H1 (cell line): ENCODE measurements around the gene DUSP7. TPM values are rescaled to one million over a fixed set of nuclear protein-coding genes. Genes with fewer than 3 reads are reported as not detected.
A peak's percentile ranks its signal among the peaks of the same experiment; 100 is the strongest.

Experiments used
- CTCF ChIA-PET: fragments of 300-600 bp; sonication (Branson Sonifier 250); formaldehyde crosslinking; loops from one replicate; lab custom pipeline; 2021; ENCODE audit not compliant: partially characterized antibody; lab: Charles Lee
- POLR2A ChIA-PET: fragments of 300-600 bp; sonication (Branson Sonifier 250); formaldehyde crosslinking; loops from one replicate; lab custom pipeline; 2021; ENCODE audit warnings: inconsistent platforms; ENCODE audit not compliant: partially characterized antibody; lab: Charles Lee
- DNase-seq, 2 experiments: peaks; one replicate each; pipeline versions ENCODE4 v3.0.0 to v3.0.0-alpha.2; 2010 to 2022; ENCODE audit warnings: low spot score in 2 of 2, low read depth in 1 of 2, mixed read lengths in 1 of 2
- FAIRE-seq: peaks from 2 replicates; lab custom pipeline; 2011; peaks lifted over from hg19 to GRCh38; lab: Jason Lieb, UNC
- H2AFZ ChIP-seq: 2 replicates; pipeline ENCODE4 v1.8.1; 2012; ENCODE audit warnings: low read length, inconsistent platforms
- H2AK5ac ChIP-seq: 2 replicates; pipeline ENCODE4 v1.6.1; 2013; ENCODE audit warnings: low read depth, low read length
- H2BK120ac ChIP-seq: replicated peaks from 2 replicates; pipeline ENCODE3; 2013; ENCODE audit warnings: low read depth, low read length, inconsistent platforms
- H2BK12ac ChIP-seq: 2 replicates; pipeline ENCODE4 v1.6.1; 2013; ENCODE audit warnings: low read depth, low read length
- H2BK15ac ChIP-seq: 2 replicates; pipeline ENCODE4 v1.6.1; 2013; ENCODE audit warnings: low read length
- H2BK20ac ChIP-seq: 2 replicates; pipeline ENCODE4 v1.6.1; 2013; ENCODE audit warnings: low read length
- H2BK5ac ChIP-seq: 2 replicates; pipeline ENCODE4 v1.6.1; 2013; ENCODE audit warnings: low read depth, low read length
- H3K14ac ChIP-seq: 2 replicates; pipeline ENCODE4 v1.6.1; 2013; ENCODE audit warnings: inconsistent platforms; ENCODE audit not compliant: insufficient read length
- H3K18ac ChIP-seq: 2 replicates; pipeline ENCODE4 v1.6.1; 2013; ENCODE audit warnings: low read length; ENCODE audit errors: extremely low read depth
- H3K23ac ChIP-seq: 2 replicates; pipeline ENCODE4 v1.6.1; 2013; ENCODE audit warnings: inconsistent platforms; ENCODE audit not compliant: insufficient read length
- H3K23me2 ChIP-seq: 2 replicates; pipeline ENCODE4 v1.6.1; 2013; ENCODE audit warnings: low read depth, low read length
- H3K27ac ChIP-seq: 2 replicates; pipeline ENCODE4 v1.6.1; 2011; ENCODE audit warnings: low read depth, low read length, inconsistent platforms
- H3K27me3 ChIP-seq, 4 experiments: replicated peaks in 1 of 4; 1 replicate in 1 of 4; 2 replicates in 3 of 4; pipeline versions ENCODE4 v1.6.1 to v1.8.1; 2011 to 2013; ENCODE audit warnings: low read length in 3 of 4, mild to moderate bottlenecking in 3 of 4, inconsistent platforms in 2 of 4, mixed read lengths in 2 of 4, moderate library complexity in 1 of 4; ENCODE audit not compliant: control insufficient read depth in 3 of 4, insufficient read depth in 3 of 4; ENCODE audit errors: extremely low read depth in 1 of 4
- H3K36me3 ChIP-seq, 4 experiments: 2 replicates each; pipeline versions ENCODE4 v1.6.1 to v1.8.1; 2011 to 2013; ENCODE audit warnings: mild to moderate bottlenecking in 4 of 4, low read length in 3 of 4, moderate library complexity in 2 of 4, control low read depth in 1 of 4, inconsistent platforms in 1 of 4; ENCODE audit not compliant: insufficient read depth in 4 of 4, control insufficient read depth in 2 of 4
- H3K4ac ChIP-seq: replicated peaks from 2 replicates; pipeline ENCODE3; 2013; ENCODE audit warnings: low read length, low read depth, mixed read lengths, inconsistent platforms; ENCODE audit not compliant: insufficient read length
- H3K4me1 ChIP-seq, 4 experiments: replicated peaks in 1 of 4; 1 replicate in 1 of 4; 2 replicates in 3 of 4; pipeline versions ENCODE4 v1.6.1 to v1.8.1; 2011 to 2013; ENCODE audit warnings: low read length in 3 of 4, inconsistent platforms in 2 of 4, mixed read lengths in 1 of 4; ENCODE audit not compliant: insufficient read depth in 4 of 4, control insufficient read depth in 3 of 4
- H3K4me2 ChIP-seq, 2 experiments: 2 replicates each; pipeline versions ENCODE4 v1.6.1 to v1.8.1; 2011 to 2013; ENCODE audit warnings: low read depth in 2 of 2, low read length in 2 of 2, control low read depth in 1 of 2, inconsistent platforms in 1 of 2, mild to moderate bottlenecking in 1 of 2; ENCODE audit not compliant: insufficient read depth in 1 of 2
- H3K4me3 ChIP-seq, 4 experiments: fragments of 200-600, 300-600 bp in 1 of 4; sonication (generic), shearing (Covaris generic), sonication (Bioruptor Twin) in 1 of 4; 2 replicates each; pipeline versions ENCODE4 v1.5.1 to v1.8.1; 2011 to 2016; ENCODE audit warnings: low read length in 4 of 4, low read depth in 3 of 4, control low read depth in 2 of 4, inconsistent platforms in 2 of 4, mild to moderate bottlenecking in 2 of 4, mixed read lengths in 1 of 4, moderate library complexity in 1 of 4; ENCODE audit not compliant: insufficient read depth in 2 of 4; ENCODE audit errors: extremely low read depth in 1 of 4
- H3K56ac ChIP-seq: replicated peaks from 2 replicates; pipeline ENCODE3; 2013; ENCODE audit warnings: low read depth, mild to moderate bottlenecking, mixed read lengths, low read length, inconsistent platforms; ENCODE audit not compliant: insufficient read length
- H3K79me1 ChIP-seq: 2 replicates; pipeline ENCODE4 v1.6.1; 2013; ENCODE audit warnings: low read depth, low read length, control low read depth
- H3K79me2 ChIP-seq, 2 experiments: 2 replicates each; pipeline versions ENCODE4 v1.6.1 to v1.8.1; 2012 to 2013; ENCODE audit warnings: low read length in 2 of 2, mild to moderate bottlenecking in 2 of 2, inconsistent platforms in 1 of 2; ENCODE audit not compliant: insufficient read depth in 2 of 2, control insufficient read depth in 1 of 2
- H3K9ac ChIP-seq, 4 experiments: replicated peaks in 1 of 4; 1 replicate in 1 of 4; 2 replicates in 3 of 4; pipeline versions ENCODE4 v1.6.1 to v1.8.1; 2011 to 2013; ENCODE audit warnings: low read depth in 3 of 4, low read length in 3 of 4, control low read depth in 2 of 4, mild to moderate bottlenecking in 2 of 4, moderate library complexity in 2 of 4, inconsistent platforms in 1 of 4; ENCODE audit errors: extremely low read depth in 1 of 4
- H3K9me3 ChIP-seq, 2 experiments: 2 replicates each; pipeline versions ENCODE4 v1.6.1 to v1.8.1; 2012 to 2013; ENCODE audit warnings: mild to moderate bottlenecking in 2 of 2, moderate library complexity in 2 of 2, control low read depth in 1 of 2, inconsistent platforms in 1 of 2, low read depth in 1 of 2, low read length in 1 of 2, mixed read lengths in 1 of 2; ENCODE audit not compliant: insufficient read depth in 2 of 2
- H4K20me1 ChIP-seq, 2 experiments: replicated peaks in 1 of 2; 2 replicates each; pipeline versions ENCODE3 to v1.8.1; 2011 to 2013; ENCODE audit warnings: inconsistent platforms in 2 of 2, low read length in 2 of 2, mild to moderate bottlenecking in 1 of 2; ENCODE audit not compliant: insufficient read depth in 2 of 2, control insufficient read depth in 1 of 2
- H4K5ac ChIP-seq: 2 replicates; pipeline ENCODE4 v1.6.1; 2013; ENCODE audit warnings: low read length, low read depth, mixed read lengths, inconsistent platforms; ENCODE audit not compliant: insufficient read length
- H4K8ac ChIP-seq: 2 replicates; pipeline ENCODE4 v1.8.0; 2013; ENCODE audit warnings: mild to moderate bottlenecking, moderate library complexity, low read length, inconsistent platforms; ENCODE audit not compliant: insufficient read depth; ENCODE audit errors: extremely low read depth
- H4K91ac ChIP-seq: replicated peaks from 2 replicates; pipeline ENCODE3; 2013; ENCODE audit warnings: low read length, mixed read lengths, inconsistent platforms; ENCODE audit not compliant: insufficient read length
- CBX5 ChIP-seq: fragments of 300-800, 300-1000 bp; sonication (generic); IDR thresholded peaks from 2 replicates; pipeline ENCODE4 v1.7.1; 2016; ENCODE audit warnings: antibody characterized with exemption, low read length, low read depth
- CHD1 ChIP-seq: IDR thresholded peaks from 2 replicates; pipeline ENCODE4 v1.6.1; 2012; ENCODE audit warnings: low read depth, low read length, improper control_type of control experiment
- GABPA ChIP-seq: IDR thresholded peaks from 2 replicates; pipeline ENCODE4 v1.6.1; 2011; ENCODE audit warnings: mild to moderate bottlenecking, low read length, moderate library complexity, borderline replicate concordance; ENCODE audit not compliant: insufficient read depth
- GTF2F1 ChIP-seq: IDR thresholded peaks from 2 replicates; pipeline ENCODE4 v1.6.1; 2012; ENCODE audit warnings: low read depth, low read length, improper control_type of control experiment, borderline replicate concordance
- SP1 ChIP-seq: IDR thresholded peaks from 2 replicates; pipeline ENCODE4 v1.6.1; 2011; ENCODE audit warnings: low read depth, low read length
- TAF1 ChIP-seq: IDR thresholded peaks from 2 replicates; pipeline ENCODE4 v1.6.1; 2011; ENCODE audit warnings: mild to moderate bottlenecking, low read depth, low read length
- TBP ChIP-seq: IDR thresholded peaks from 2 replicates; pipeline ENCODE4 v1.6.1; 2011; ENCODE audit warnings: low read depth, low read length, improper control_type of control experiment
- YY1 ChIP-seq: IDR thresholded peaks from 2 replicates; pipeline ENCODE4 v1.6.1; 2011; ENCODE audit warnings: low read depth, mild to moderate bottlenecking, low read length
- ZNF274 ChIP-seq: IDR thresholded peaks from 2 replicates; pipeline ENCODE4 v1.7.0; 2012; ENCODE audit warnings: low read length, borderline replicate concordance; ENCODE audit errors: extremely low read depth
- WGBS, 2 experiments: shearing (Covaris generic) in 1 of 2; methylation state at CpG; one replicate each; pipeline versions ENCODE4 v1.1.6 to v1.1.7; 2013 to 2015; ENCODE audit warnings: low lambda C conversion rate in 2 of 2, mixed read lengths in 2 of 2, inconsistent platforms in 1 of 2, low coverage in 1 of 2, missing lambda C conversion rate in 1 of 2; ENCODE audit not compliant: insufficient replicate concordance in 2 of 2, insufficient coverage in 1 of 2, insufficient read length in 1 of 2; ENCODE audit errors: extremely low coverage in 1 of 2, missing lambda C conversion rate in 1 of 2; 5-methylcytosine and 5-hydroxymethylcytosine counted together
- polyA plus RNA-seq, 7 experiments: library from polyadenylated mRNA; depleted of rRNA in 3 of 7; stranded (reverse) in 5 of 7; unstranded in 2 of 7; fragments of >200 nt in 5 of 7; fragments of 200-250 nt in 2 of 7; gene quantifications; 1 replicate in 5 of 7; 2 replicates in 1 of 7; 4 replicates in 1 of 7; pipeline versions ENCODE4 v1.2.1 to v1.2.3, GENCODE V29; 2011 to 2013; ENCODE audit warnings: missing spikeins in 2 of 7, mixed read lengths in 2 of 7
- total RNA-seq: library from RNA; stranded (reverse); fragmentation: NEBNext Ultra II Directional; extraction: Animal tissue kit (Norgen Biotek cat#: 25700); gene quantifications from 2 replicates; pipeline ENCODE4 v1.2.1, GENCODE V29; 2021
- TF ChIP-seq, protein P1 (sequence below): IDR thresholded peaks from 2 replicates; pipeline ENCODE4 v1.6.1; 2011; ENCODE audit warnings: low read depth, mild to moderate bottlenecking, low read length; ENCODE audit not compliant: insufficient read depth
- TF ChIP-seq, protein P2 (sequence below): IDR thresholded peaks from 2 replicates; pipeline ENCODE4 v1.6.1; 2012; ENCODE audit warnings: inconsistent platforms

DUSP7 gene
- total and polyA plus RNA-seq, 2 of the 8 experiments (the other 6 are each of a cell fraction or from before 2014, with no cell fraction given), result 19.4 to 24.9 TPM

DNA sequence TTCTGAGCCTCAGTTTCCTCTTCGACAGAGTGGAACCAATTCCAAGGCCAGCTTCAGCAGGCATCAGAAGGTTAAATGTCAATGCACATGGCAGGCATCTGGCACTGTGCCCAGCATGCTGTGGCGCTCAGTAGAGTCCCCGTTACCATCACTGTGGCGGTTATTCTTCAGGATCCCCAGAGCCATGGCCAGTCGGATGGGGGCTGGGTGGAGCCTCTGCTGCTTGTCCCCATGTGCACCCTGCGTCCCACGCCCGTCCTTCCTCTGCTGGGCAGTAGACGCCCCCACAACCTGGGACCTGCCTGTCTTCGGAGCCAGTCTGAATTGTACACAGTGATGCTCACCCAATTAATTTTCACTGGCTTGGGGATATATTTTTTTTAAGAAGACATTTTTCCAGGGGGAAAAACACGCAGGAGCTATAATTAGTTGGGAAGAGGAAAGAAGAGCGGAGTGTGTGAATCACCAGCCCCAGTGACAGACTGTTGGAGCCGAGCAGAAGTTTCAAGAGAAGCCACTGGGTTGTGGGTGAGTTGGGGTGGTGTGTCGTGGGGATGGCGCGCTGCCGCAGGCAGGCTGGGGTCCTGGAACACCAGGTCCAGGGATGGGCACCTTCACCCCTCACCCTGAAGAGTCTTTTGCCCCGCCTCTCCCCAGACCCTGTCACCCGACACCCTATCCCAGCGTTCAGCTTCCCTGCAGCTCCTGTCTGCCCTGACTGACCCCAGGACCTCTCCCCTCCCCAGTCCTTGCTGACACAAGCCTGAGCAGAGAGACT lies 33.9 kb downstream of the DUSP7 start:
- Histone ChIP-seq H3K4ac (no peak overlapping the region), H2AFZ (no peak overlapping the region), H3K9me3 (no peaks in the 10 kb centered on the region), H3K14ac (no peak overlapping the region), H2AK5ac (no peak overlapping the region), H3K23ac (no peak overlapping the region), H2BK12ac (no peak overlapping the region), H3K27ac (no peak overlapping the region), H2BK15ac (no peak overlapping the region), H4K5ac (no peak overlapping the region), H3K4me3 (no peak overlapping the region), H3K36me3 (no peaks in the 10 kb centered on the region), H2BK20ac (0 out of 2 replicates have a peak overlapping the region, but pooled peaks have one; percentile 48), H4K91ac (no peak overlapping the region), H4K8ac (no peak overlapping the region), H3K4me2 (no peak overlapping the region), H2BK5ac (no peak overlapping the region), H3K9ac (no peak overlapping the region), H3K23me2 (peaks cover 1% of the 10 kb centered on the region; the same call in 1 of the 2 replicates), H3K18ac (no peak overlapping the region), H3K79me1 (no peaks in the 10 kb centered on the region), H3K4me1 (peaks cover 0 to 5% (median 2%) of the 10 kb centered on the region in 4 experiments; a peak in 3 of 7 replicates), H4K20me1 (no peaks in the 10 kb centered on the region), H3K56ac (no peak overlapping the region), H3K27me3 (no peaks in the 10 kb centered on the region), H2BK120ac (no peak overlapping the region), H3K79me2 (no peaks in the 10 kb centered on the region)
- FAIRE-seq (peak; percentile 36), DNase-seq (no peak)
- CTCF ChIA-PET, result interaction anchor here (1.1 to 24.7 kb wide), 8 partner anchors 9 to 110 kb away, joined by 3 to 984 read pairs (median 9); partner anchors contain the start of gene DUSP7
- POLR2A ChIA-PET, result interaction anchor here (0.6 to 2.2 kb wide), 5 partner anchors 14 to 56 kb away, joined by 3 to 6 read pairs (median 4); partner anchors contain the start of genes DUSP7, PCBP4 and RPL29
- WGBS, 2 experiments, result 83% methylated on average over 20 of the region's 20 CpGs; no CpG with 5 or more reads in 1 of the 2 experiments
- TF ChIP-seq TBP (no peak), YY1 (no peak), SP1 (no peak), GABPA (no peak), CBX5 (no peak), TAF1 (no peak), CHD1 (no peak), GTF2F1 (no peak), ZNF274 (no peak)
- TF ChIP-seq, protein P1, sequence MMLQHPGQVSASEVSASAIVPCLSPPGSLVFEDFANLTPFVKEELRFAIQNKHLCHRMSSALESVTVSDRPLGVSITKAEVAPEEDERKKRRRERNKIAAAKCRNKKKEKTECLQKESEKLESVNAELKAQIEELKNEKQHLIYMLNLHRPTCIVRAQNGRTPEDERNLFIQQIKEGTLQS, result no peak
- TF ChIP-seq, protein P2, sequence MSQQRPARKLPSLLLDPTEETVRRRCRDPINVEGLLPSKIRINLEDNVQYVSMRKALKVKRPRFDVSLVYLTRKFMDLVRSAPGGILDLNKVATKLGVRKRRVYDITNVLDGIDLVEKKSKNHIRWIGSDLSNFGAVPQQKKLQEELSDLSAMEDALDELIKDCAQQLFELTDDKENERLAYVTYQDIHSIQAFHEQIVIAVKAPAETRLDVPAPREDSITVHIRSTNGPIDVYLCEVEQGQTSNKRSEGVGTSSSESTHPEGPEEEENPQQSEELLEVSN, result no peak
